Loucy (cell line): ENCODE measurements around the gene LTBP2.

ENCODE experiments used
- H2AFZ ChIP-seq: fragments of 200-600 bp; sonication (generic); 2 replicates; pipeline ENCODE4 v1.6.0; 2016; ENCODE audit warnings: antibody characterized with exemption, mild to moderate bottlenecking, low read length, moderate library complexity
- H3F3A ChIP-seq: fragments of 200-600 bp; 2 replicates; pipeline ENCODE4 v1.6.0; 2016; ENCODE audit warnings: antibody characterized with exemption, low read depth, mild to moderate bottlenecking
- H3K27me3 ChIP-seq: fragments of 200-600 bp; sonication (generic); 2 replicates; pipeline ENCODE4 v1.6.1; 2014; ENCODE audit warnings: low read length, mild to moderate bottlenecking; ENCODE audit not compliant: insufficient read depth, poor library complexity, severe bottlenecking
- H3K36me3 ChIP-seq: fragments of 200-600 bp; sonication (generic); 2 replicates; pipeline ENCODE4 v1.6.1; 2016; ENCODE audit warnings: low read length; ENCODE audit not compliant: insufficient read depth
- H3K4me1 ChIP-seq: fragments of 200-600 bp; sonication (generic); 2 replicates; pipeline ENCODE4 v1.5.1; 2014; ENCODE audit warnings: low read length, mild to moderate bottlenecking; ENCODE audit not compliant: insufficient read depth, poor library complexity, severe bottlenecking
- H3K4me2 ChIP-seq: fragments of 200-600 bp; sonication (generic); 2 replicates; pipeline ENCODE4 v1.6.0; 2014; ENCODE audit warnings: antibody characterized with exemption, low read length, low read depth, mild to moderate bottlenecking; ENCODE audit not compliant: poor library complexity, severe bottlenecking
- H3K4me3 ChIP-seq: fragments of 200-600 bp; sonication (generic); 2 replicates; pipeline ENCODE4 v1.5.1; 2014; ENCODE audit warnings: low read length, mild to moderate bottlenecking, mixed read lengths; ENCODE audit not compliant: poor library complexity, severe bottlenecking
- H3K79me2 ChIP-seq: fragments of 200-600 bp; sonication (generic); 2 replicates; pipeline ENCODE4 v1.6.1; 2014; ENCODE audit warnings: low read length; ENCODE audit not compliant: insufficient read depth
- H3K9ac ChIP-seq: fragments of 200-600 bp; sonication (generic); 2 replicates; pipeline ENCODE4 v1.6.0; 2014; ENCODE audit warnings: mild to moderate bottlenecking, low read depth, low read length, moderate library complexity; ENCODE audit not compliant: poor library complexity, severe bottlenecking
- H3K9me2 ChIP-seq: fragments of 200-600 bp; sonication (generic); replicated peaks from 2 replicates; pipeline ENCODE4 v1.6.1; 2016; ENCODE audit warnings: low read depth, low read length, mixed read lengths
- H3K9me3 ChIP-seq: fragments of 200-600 bp; sonication (generic); 2 replicates; pipeline ENCODE4 v1.6.1; 2014; ENCODE audit warnings: mild to moderate bottlenecking, antibody characterized with exemption, low read length, low read depth; ENCODE audit not compliant: insufficient read depth
- H4K20me1 ChIP-seq: fragments of 200-600 bp; sonication (generic); 2 replicates; pipeline ENCODE4 v1.6.0; 2014; ENCODE audit warnings: antibody characterized with exemption, low read length, mild to moderate bottlenecking; ENCODE audit not compliant: insufficient read depth, poor library complexity, severe bottlenecking
- CTCF ChIP-seq: fragments of 200-600 bp; sonication (generic); conservative IDR thresholded peaks from 2 replicates; pipeline ENCODE4 v1.5.1; 2014; ENCODE audit warnings: mild to moderate bottlenecking, antibody characterized with exemption, low read length
- EZH2phosphoT487 ChIP-seq: fragments of 200-600 bp; IDR thresholded peaks from 2 replicates; pipeline ENCODE4 v1.6.1; 2018; ENCODE audit warnings: antibody characterized with exemption, mild to moderate bottlenecking, moderate library complexity, borderline replicate concordance

Gene LTBP2

GRCh38 chr14:74493343-74494261 lies 118.4 kb downstream of the LTBP2 start, which contains the start of gene ISCA2:
ISCA2 (plus strand) TSS chr14:74493765; CDS start chr14:74493775, 10 bp downstream.
- Histone ChIP-seq H3K4me1 (peaks cover 54% of the 10 kb centered on the region), H3K79me2 (peaks cover 37% of the 10 kb centered on the region)

GRCh38 chr14:74492776-74493342 lies 119.2 kb downstream of the LTBP2 start, which contains the start of gene NPC2:
NPC2 (minus strand) TSS chr14:74493305; CDS start chr14:74493274, 31 bp downstream.
- no peaks in the 10 kb centered on the region for H3K27me3 ChIP-seq
- TF ChIP-seq CTCF (no peak), EZH2phosphoT487 (no peak)
- H3K9me2 ChIP-seq, result no peaks in the 10 kb centered on the region
- H3K79me2 ChIP-seq, result peaks cover 37% of the 10 kb centered on the region
- H3K9me3 ChIP-seq, result no peaks in the 10 kb centered on the region
- peak within 1 kb of the TSS; percentile 98 for H3K4me3 ChIP-seq
- no peaks in the 10 kb centered on the region for H3K36me3 ChIP-seq
- H3K4me2 ChIP-seq, result peak within 1 kb of the TSS; percentile 89
- H3F3A ChIP-seq, result peaks cover 13% of the 10 kb centered on the region
- H3K4me1 ChIP-seq, result peaks cover 54% of the 10 kb centered on the region
- peaks cover 7% of the 10 kb centered on the region for H4K20me1 ChIP-seq
- peak within 1 kb of the TSS; percentile 95 for H2AFZ ChIP-seq
- H3K9ac ChIP-seq, result peak within 1 kb of the TSS; percentile 90

More at GRCh38 chr14:74493343-74494261, 118.4 kb downstream of the LTBP2 start, which contains the start of gene ISCA2:
- H4K20me1 ChIP-seq, result peaks cover 7% of the 10 kb centered on the region
- peak within 1 kb of the TSS; percentile 98 for H3K4me3 ChIP-seq
- H2AFZ ChIP-seq, result peak within 1 kb of the TSS; percentile 95
- no peaks in the 10 kb centered on the region for H3K9me3 ChIP-seq
- H3K9ac ChIP-seq, result peak within 1 kb of the TSS; percentile 90
- TF ChIP-seq CTCF, result no peak
- TF ChIP-seq EZH2phosphoT487, result no peak
- peaks cover 13% of the 10 kb centered on the region for H3F3A ChIP-seq
- H3K27me3 ChIP-seq, result no peaks in the 10 kb centered on the region
- no peaks in the 10 kb centered on the region for H3K9me2 ChIP-seq
- peak within 1 kb of the TSS; percentile 89 for H3K4me2 ChIP-seq
- H3K36me3 ChIP-seq, result no peaks in the 10 kb centered on the region

GRCh38 chr14:74491956-74492775 lies 119.9 kb downstream of the LTBP2 start:
- Histone ChIP-seq H3K36me3 (no peaks in the 10 kb centered on the region), H3K9me3 (no peaks in the 10 kb centered on the region), H3K4me1 (peaks cover 54% of the 10 kb centered on the region), H4K20me1 (peaks cover 7% of the 10 kb centered on the region), H3K9me2 (no peaks in the 10 kb centered on the region), H3K9ac (peak overlapping the region; percentile 86), H3K4me3 (peak overlapping the region; percentile 85), H3K79me2 (peaks cover 32% of the 10 kb centered on the region), H3K4me2 (peak overlapping the region; percentile 88), H3K27me3 (no peaks in the 10 kb centered on the region), H3F3A (peaks cover 13% of the 10 kb centered on the region), H2AFZ (peak overlapping the region; percentile 95)
- TF ChIP-seq CTCF (peak; percentile 61), EZH2phosphoT487 (no peak)
